ENCODE measurements around the gene CBFA2T3.

The CBFA2T3 gene

GRCh38 chr16:88833086-88833485, 143.9 kb downstream of the CBFA2T3 start:
- TF ChIP-seq CTCF (IDR thresholded peaks at IDR 0.05): no peak
- no peak for TF ChIP-seq ZFX (IDR thresholded peaks at IDR 0.05; ENCODE audit: borderline replicate concordance)

GRCh38 chr16:88831838-88832237, 145.2 kb downstream of the CBFA2T3 start:
- H3K27ac ChIP-seq: no peak overlapping the region
- TF ChIP-seq ZFX (IDR thresholded peaks at IDR 0.05; ENCODE audit: borderline replicate concordance) (no peak), CTCF (IDR thresholded peaks at IDR 0.05) (no peak)

More at GRCh38 chr16:88833086-88833485, 143.9 kb downstream of the CBFA2T3 start:
- no peak overlapping the region for H3K27ac ChIP-seq

- TF ChIP-seq CTCF (IDR thresholded peaks at IDR 0.05): no peak
- no peak for TF ChIP-seq ZFX (IDR thresholded peaks at IDR 0.05; ENCODE audit: borderline replicate concordance)
- H3K27ac ChIP-seq: no peak overlapping the region
Observed at GRCh38 chr16:88830783-88831182, 146.2 kb downstream of the CBFA2T3 start.

- TF ChIP-seq CTCF (IDR thresholded peaks at IDR 0.05): no peak
- TF ChIP-seq ZFX (IDR thresholded peaks at IDR 0.05; ENCODE audit: borderline replicate concordance): no peak
- no peak overlapping the region for H3K27ac ChIP-seq
Observed at GRCh38 chr16:88830258-88830657, 146.7 kb downstream of the CBFA2T3 start.

GRCh38 chr16:88828711-88829110, 148.3 kb downstream of the CBFA2T3 start:
- no peak overlapping the region for H3K27ac ChIP-seq

GRCh38 chr16:88827727-88828126, 149.3 kb downstream of the CBFA2T3 start:
- H3K27ac ChIP-seq: no peak overlapping the region
- TF ChIP-seq CTCF (IDR thresholded peaks at IDR 0.05) (no peak), ZFX (IDR thresholded peaks at IDR 0.05; ENCODE audit: borderline replicate concordance) (no peak)

More at GRCh38 chr16:88828711-88829110, 148.3 kb downstream of the CBFA2T3 start:
- TF ChIP-seq ZFX (IDR thresholded peaks at IDR 0.05; ENCODE audit: borderline replicate concordance): no peak
- no peak for TF ChIP-seq CTCF (IDR thresholded peaks at IDR 0.05)

GRCh38 chr16:88826070-88826840, 150.8 kb downstream of the CBFA2T3 start:
- no peak overlapping the region for H3K27ac ChIP-seq
- no peak for TF ChIP-seq CTCF (IDR thresholded peaks at IDR 0.05)
- no peak for TF ChIP-seq ZFX (IDR thresholded peaks at IDR 0.05; ENCODE audit: borderline replicate concordance)

Data from 22Rv1 (cell line).